ENCODE data around the gene NOL3. TPM values are rescaled to one million over a fixed set of nuclear protein-coding genes. Genes with fewer than 3 reads are reported as not detected.
A peak's percentile ranks its signal among the peaks of the same experiment; 100 is the strongest.

Gene NOL3
- total RNA-seq, 4 donors from 2014 or later, result 38.3 to 97.0 (median 63.5) TPM

DNA sequence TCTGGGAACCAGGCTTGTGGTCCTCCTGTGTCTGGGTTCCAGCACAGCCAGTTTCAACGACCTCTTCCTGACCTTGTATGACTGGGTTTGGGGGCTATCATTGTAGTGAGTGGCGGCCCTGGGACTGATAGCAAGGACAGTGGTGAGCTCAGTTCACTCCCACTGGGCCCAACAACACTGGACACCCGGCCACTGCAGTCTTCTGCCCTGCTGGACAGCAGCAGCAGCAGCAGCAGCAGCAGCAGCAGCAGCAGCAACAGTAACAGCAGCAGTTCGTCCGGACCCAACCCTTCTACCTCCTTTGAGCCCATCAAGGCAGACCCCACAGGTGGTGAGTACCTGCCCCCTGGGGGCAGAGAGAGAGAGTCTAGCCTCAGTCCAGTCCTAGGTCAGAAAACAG lies 25.3 kb downstream of the NOL3 start:
- TF ChIP-seq CTCF (IDR thresholded peaks at IDR 0.05), result no peak
- no peak for TF ChIP-seq POLR2A (IDR thresholded peaks at IDR 0.05)
- intact Hi-C loops (cut with DNase I), result no loop called here
- no peak overlapping the region for H3K4me3 ChIP-seq (replicated peaks in 1 of 3)
- H3K27ac ChIP-seq, result no peak overlapping the region
- H3K4me1 ChIP-seq, result peaks cover 20 to 39% of the 10 kb centered on the region in 2 donors
- DNase-seq, result no peak
- no peaks in the 10 kb centered on the region for H3K27me3 ChIP-seq
- 82 to 84% methylated on average over 3 to 4 of the region's 5 CpGs for WGBS, 2 donors
- H3K36me3 ChIP-seq, result peaks cover 29 to 36% of the 10 kb centered on the region in 2 donors
- no peaks in the 10 kb centered on the region for H3K9me3 ChIP-seq

DNA sequence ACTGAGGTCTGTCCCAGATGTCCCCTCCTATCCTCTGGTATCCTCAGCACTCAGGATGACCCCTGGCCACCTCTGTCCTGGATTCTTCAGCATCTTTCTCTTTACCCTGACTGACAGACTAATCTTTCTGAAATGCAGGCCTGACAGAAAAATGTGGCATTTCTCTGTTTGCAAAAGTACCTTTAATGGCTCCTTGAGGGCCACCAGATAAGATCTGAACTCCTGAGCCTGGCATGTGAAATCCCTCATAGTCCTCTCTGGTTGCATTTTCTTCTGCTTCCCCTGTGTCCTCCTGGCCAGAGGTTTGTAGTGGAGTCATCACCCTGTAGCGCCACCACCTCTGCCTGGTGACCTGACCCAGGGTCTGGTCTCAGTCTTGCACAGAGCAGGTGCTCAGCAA lies 26.5 kb downstream of the NOL3 start:
- intact Hi-C loops (cut with DNase I), result no loop called here
- no peak overlapping the region for H3K4me3 ChIP-seq (replicated peaks in 1 of 3)
- DNase-seq, result no peak
- no peaks in the 10 kb centered on the region for H3K27me3 ChIP-seq
- no peak overlapping the region for H3K27ac ChIP-seq
- H3K9me3 ChIP-seq, result no peaks in the 10 kb centered on the region
- peaks cover 20 to 32% of the 10 kb centered on the region in 2 donors for H3K4me1 ChIP-seq
- TF ChIP-seq CTCF (IDR thresholded peaks at IDR 0.05) (no peak), POLR2A (IDR thresholded peaks at IDR 0.05) (no peak)
- H3K36me3 ChIP-seq, result peaks cover 36 to 44% of the 10 kb centered on the region in 2 donors
- 89 to 100% methylated on average over 1 of the region's 1 CpG for WGBS, 2 donors

GRCh38 chr16:67197704-67198103 lies 27.4 kb downstream of the NOL3 start:
- intact Hi-C loops (cut with DNase I), result no loop called here
- peaks cover 18 to 28% of the 10 kb centered on the region in 2 donors for H3K4me1 ChIP-seq
- H3K9me3 ChIP-seq, result no peaks in the 10 kb centered on the region
- H3K27me3 ChIP-seq, result no peaks in the 10 kb centered on the region
- no peak for DNase-seq
- no peak overlapping the region for H3K4me3 ChIP-seq (replicated peaks in 1 of 3)
- no peak for TF ChIP-seq POLR2A (IDR thresholded peaks at IDR 0.05)
- TF ChIP-seq CTCF (IDR thresholded peaks at IDR 0.05), result no peak
- peak overlapping the region in 1 of 3 donors; percentile 51 for H3K27ac ChIP-seq
- peaks cover 44 to 52% of the 10 kb centered on the region in 2 donors for H3K36me3 ChIP-seq
- WGBS, 2 donors, result 85 to 94% methylated on average over 2 to 4 of the region's 6 CpGs

- WGBS, 2 donors, result 32 to 48% methylated on average over 8 to 12 of the region's 12 CpGs
- peak overlapping the region; percentile 34 to 54 (median 51) for H3K27ac ChIP-seq
- no peaks in the 10 kb centered on the region for H3K27me3 ChIP-seq
- peaks cover 49 to 53% of the 10 kb centered on the region in 2 donors for H3K36me3 ChIP-seq
- TF ChIP-seq POLR2A (IDR thresholded peaks at IDR 0.05) (no peak), CTCF (IDR thresholded peaks at IDR 0.05) (peak; percentile 38 to 69 (median 58))
- H3K4me1 ChIP-seq, result peaks cover 12 to 22% of the 10 kb centered on the region in 2 donors
- DNase-seq, result peak; percentile 65 to 79
- H3K4me3 ChIP-seq (replicated peaks in 1 of 3), result no peak overlapping the region
- no peaks in the 10 kb centered on the region for H3K9me3 ChIP-seq
- intact Hi-C loops (cut with DNase I), result no loop called here
These were observed 27.9 kb downstream of the NOL3 start for GRCh38 chr16:67198238-67198734.

DNA sequence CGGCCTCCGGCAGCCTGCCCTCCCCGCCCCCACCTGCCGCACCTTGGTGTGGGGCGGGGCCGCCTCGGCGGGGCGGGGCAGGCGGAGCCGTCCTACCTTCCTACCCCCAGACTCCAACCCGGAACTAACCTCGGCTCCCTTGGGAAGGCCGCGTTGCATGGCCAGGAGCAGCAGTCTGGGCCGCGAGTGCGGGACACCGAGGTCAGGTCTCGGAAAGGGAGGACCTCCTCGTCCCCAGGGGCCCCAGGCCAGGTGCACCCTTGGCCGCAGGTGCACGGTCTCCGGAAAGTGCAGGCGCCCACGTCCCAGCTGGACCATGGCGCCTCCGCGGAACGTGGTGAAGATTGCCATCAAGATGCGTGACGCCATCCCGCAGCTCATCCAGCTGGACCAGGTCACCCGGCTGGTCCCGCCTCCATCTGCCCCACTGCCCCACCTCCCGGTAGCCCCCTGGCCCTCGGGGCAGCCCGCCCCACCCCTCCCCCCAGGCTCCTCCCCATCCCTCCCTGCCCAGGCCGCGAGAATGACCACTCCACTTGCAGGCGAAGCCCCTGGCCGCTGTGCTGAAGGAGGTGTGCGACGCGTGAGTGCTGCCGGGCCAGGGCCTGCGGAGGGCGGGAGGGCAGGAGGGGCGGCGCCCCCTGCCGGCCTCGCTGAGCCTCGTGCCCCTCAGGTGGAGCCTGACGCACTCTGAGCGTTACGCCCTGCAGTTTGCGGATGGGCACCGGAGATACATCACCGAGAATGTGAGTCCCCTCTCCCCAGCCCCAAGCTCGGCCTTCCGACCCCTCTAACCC lies 28.9 kb downstream of the NOL3 start, which contains the start of gene ELMO3:
TSS of gene ELMO3 (plus strand) at position 121 of the 797 bp plus-strand sequence. CDS start at position 317, 196 bp downstream.
- H3K4me3 ChIP-seq (replicated peaks in 1 of 3), result peak within 1 kb of the TSS in 1 of 3 donors; percentile 41
- H3K9me3 ChIP-seq, result no peaks in the 10 kb centered on the region
- peak within 1 kb of the TSS; percentile 34 to 54 (median 51) for H3K27ac ChIP-seq
- DNase-seq, result peak; percentile 79 to 80
- intact Hi-C loops (cut with DNase I), result no loop called here
- TF ChIP-seq POLR2A (IDR thresholded peaks at IDR 0.05), result peak in 1 of 2 donors; percentile 60
- TF ChIP-seq CTCF (IDR thresholded peaks at IDR 0.05), result peak in 3 of 6 experiments; percentile 32 to 45 (median 41)
- H3K4me1 ChIP-seq, result peaks cover 8 to 18% of the 10 kb centered on the region in 2 donors
- WGBS, 2 donors, result 19 to 37% methylated on average over 19 to 31 of the region's 61 CpGs
- H3K36me3 ChIP-seq, result peaks cover 53 to 55% of the 10 kb centered on the region in 2 donors
- H3K27me3 ChIP-seq, result no peaks in the 10 kb centered on the region
